SH-SY5Y (cell line): ENCODE data around the gene OBP2B.

Experiments
- GATA2 ChIP-seq: IDR thresholded peaks from 2 replicates; pipeline ENCODE4 v1.6.1; 2011; ENCODE audit warnings: mild to moderate bottlenecking, low read depth, low read length
- GATA3 ChIP-seq: IDR thresholded peaks from 2 replicates; pipeline ENCODE4 v1.6.1; 2011; ENCODE audit warnings: low read depth, mild to moderate bottlenecking, low read length, moderate library complexity

GRCh38 chr9:133173056-133173455 lies 36.0 kb downstream of the OBP2B start:
- no peak for TF ChIP-seq GATA2
- TF ChIP-seq GATA3 = no peak
